Ovary (tissue), 3 donors: ENCODE measurements around the gene TAGAP.

Experiments
- CTCF ChIP-seq, 3 donors: fragments of 450-650 bp in 2 of 3; fragments of 200-600 bp in 1 of 3; IDR thresholded peaks; one replicate each; pipeline versions ENCODE4 v1.5.1 to v1.8.0; 2016 to 2022; ENCODE audit warnings: antibody characterized with exemption in 3 of 3, mild to moderate bottlenecking in 1 of 3
- EP300 ChIP-seq: sonication (generic); formaldehyde crosslinking; IDR thresholded peaks from one replicate; pipeline ENCODE4 v1.6.1; 2017; ENCODE audit warnings: antibody characterized with exemption
- POLR2A ChIP-seq: fragments of 450-650 bp; IDR thresholded peaks from one replicate; pipeline ENCODE4 v1.6.1; 2017; ENCODE audit warnings: antibody characterized with exemption, mild to moderate bottlenecking, moderate library complexity
- donor health status: DM: no; HTN: no; CAD: no.

- no peak for TF ChIP-seq CTCF (IDR thresholded peaks at IDR 0.05)
- TF ChIP-seq POLR2A, result no peak
- no peak for TF ChIP-seq EP300
Measured at GRCh38 chr6:159053781-159054398, 9.1 kb upstream of the TAGAP start.
